Choroid plexus epithelial cell (primary cell): ENCODE results near the gene RPS15.

Experiments
- DNase-seq: peaks from one replicate; pipeline ENCODE4 v3.0.0-alpha.2; 2010; ENCODE audit warnings: low read depth
- H3K4me3 ChIP-seq: 2 replicates; pipeline ENCODE4 v1.5.1; 2011; ENCODE audit warnings: low read depth, mild to moderate bottlenecking, control low read depth, low read length, moderate library complexity
- TF ChIP-seq, protein P1 (sequence below): conservative IDR thresholded peaks from 2 replicates; pipeline ENCODE4 v1.5.1; 2011; ENCODE audit warnings: low read depth, mild to moderate bottlenecking, control low read depth, inconsistent platforms, low read length, moderate library complexity

RPS15 gene

DNA sequence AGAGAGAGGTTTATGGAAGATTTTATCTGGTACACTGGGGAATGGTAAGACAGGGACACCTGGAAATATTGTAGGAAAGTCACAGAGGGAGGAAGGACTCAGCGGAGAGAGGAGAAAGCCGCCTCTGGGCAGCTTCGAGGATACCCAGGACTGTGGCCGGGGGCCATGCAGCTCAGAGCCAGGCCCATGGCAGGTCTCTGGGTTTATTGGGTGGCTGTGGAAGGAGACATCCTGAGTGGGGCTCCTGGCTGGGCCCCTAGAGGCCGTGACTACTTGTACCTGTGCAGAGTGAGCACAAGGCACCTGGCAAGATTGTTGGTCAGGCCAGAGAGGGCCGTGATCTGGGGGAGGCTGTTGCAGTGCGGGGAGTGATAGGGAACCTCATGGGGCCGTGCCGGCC is 27.4 kb upstream of the RPS15 start:
- peak overlapping the region; percentile 81 for H3K4me3 ChIP-seq
- DNase-seq = no peak
- TF ChIP-seq, protein P1, sequence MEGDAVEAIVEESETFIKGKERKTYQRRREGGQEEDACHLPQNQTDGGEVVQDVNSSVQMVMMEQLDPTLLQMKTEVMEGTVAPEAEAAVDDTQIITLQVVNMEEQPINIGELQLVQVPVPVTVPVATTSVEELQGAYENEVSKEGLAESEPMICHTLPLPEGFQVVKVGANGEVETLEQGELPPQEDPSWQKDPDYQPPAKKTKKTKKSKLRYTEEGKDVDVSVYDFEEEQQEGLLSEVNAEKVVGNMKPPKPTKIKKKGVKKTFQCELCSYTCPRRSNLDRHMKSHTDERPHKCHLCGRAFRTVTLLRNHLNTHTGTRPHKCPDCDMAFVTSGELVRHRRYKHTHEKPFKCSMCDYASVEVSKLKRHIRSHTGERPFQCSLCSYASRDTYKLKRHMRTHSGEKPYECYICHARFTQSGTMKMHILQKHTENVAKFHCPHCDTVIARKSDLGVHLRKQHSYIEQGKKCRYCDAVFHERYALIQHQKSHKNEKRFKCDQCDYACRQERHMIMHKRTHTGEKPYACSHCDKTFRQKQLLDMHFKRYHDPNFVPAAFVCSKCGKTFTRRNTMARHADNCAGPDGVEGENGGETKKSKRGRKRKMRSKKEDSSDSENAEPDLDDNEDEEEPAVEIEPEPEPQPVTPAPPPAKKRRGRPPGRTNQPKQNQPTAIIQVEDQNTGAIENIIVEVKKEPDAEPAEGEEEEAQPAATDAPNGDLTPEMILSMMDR = no peak

DNA sequence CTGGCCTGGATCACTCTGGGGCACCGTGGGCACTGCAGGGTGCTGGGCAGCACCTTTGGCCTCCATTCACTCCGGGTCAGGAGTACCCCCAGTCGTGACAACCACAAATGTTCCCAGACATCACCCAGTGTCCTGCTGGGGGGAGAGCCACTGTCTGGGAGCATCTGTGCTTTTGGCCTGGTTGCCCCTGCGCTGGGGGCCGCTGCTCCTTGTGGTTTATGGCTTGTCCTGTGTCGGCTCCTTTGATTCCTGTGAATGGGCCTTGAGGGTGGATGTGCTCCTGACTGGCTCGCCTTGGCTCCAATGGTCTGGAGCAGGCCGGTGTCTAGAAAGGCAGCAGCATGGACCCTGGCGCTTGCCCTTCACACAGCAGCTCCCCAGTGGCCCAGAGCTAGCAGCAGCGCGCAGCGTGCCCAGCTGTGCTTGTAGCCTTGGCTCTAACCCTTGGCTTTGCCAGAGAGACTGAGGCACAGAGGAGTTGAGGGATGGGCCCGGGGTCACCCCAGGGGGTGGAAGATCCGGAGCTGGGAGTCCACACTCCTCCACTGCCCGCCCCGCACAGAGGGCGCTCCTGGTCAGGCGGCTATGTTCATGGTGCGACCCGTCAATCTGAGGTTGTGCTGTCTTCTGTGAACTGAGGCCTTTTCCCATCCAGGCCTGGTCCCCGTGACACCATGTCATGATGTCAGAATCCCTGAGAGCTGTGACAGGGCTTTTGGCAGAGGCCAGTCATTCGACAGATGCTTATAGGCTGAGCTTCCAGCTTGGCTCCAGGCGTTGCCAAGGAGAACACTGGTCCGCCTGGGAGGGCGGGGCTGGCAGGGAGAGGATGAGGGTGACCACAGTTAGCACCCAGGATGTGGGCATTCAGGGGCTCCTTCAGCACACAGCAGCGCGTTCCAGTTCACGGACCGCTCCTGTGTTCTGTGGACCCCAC is 26.7 kb upstream of the RPS15 start:
- TF ChIP-seq, protein P1 = no peak
- DNase-seq = no peak
- H3K4me3 ChIP-seq = peak overlapping the region; percentile 11

DNA sequence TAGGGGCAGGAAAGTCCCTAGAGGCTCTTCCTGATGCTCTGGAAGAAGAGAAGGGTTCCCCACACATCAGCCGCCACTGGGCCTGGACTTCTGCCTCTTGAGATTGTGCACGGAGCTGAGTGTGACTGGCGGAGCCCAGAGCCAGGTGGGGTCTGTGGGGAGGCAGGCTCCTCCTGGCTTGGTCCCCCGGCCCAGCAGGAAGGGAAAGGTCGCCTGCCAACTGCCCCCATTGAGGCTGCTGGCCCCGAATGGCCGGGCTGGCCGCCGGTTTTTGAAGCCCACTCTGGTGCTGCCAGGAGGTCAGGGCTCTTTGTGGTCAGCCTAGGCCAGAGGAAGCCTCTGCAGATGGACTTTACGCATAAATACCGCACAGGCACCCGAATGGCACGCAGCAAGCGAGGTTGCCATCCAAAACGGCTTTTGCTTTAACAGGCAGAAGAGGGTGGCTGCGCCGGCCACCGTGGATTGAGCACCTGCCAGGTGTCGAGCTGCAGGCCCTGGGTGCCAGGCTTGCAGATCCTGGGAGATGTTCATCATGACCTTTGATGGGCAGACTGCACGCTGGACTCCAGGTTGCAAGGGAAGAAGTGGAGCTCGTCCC is 25.8 kb upstream of the RPS15 start:
- H3K4me3 ChIP-seq = no peak overlapping the region
- no peak for DNase-seq
- TF ChIP-seq, protein P1 = no peak

DNA sequence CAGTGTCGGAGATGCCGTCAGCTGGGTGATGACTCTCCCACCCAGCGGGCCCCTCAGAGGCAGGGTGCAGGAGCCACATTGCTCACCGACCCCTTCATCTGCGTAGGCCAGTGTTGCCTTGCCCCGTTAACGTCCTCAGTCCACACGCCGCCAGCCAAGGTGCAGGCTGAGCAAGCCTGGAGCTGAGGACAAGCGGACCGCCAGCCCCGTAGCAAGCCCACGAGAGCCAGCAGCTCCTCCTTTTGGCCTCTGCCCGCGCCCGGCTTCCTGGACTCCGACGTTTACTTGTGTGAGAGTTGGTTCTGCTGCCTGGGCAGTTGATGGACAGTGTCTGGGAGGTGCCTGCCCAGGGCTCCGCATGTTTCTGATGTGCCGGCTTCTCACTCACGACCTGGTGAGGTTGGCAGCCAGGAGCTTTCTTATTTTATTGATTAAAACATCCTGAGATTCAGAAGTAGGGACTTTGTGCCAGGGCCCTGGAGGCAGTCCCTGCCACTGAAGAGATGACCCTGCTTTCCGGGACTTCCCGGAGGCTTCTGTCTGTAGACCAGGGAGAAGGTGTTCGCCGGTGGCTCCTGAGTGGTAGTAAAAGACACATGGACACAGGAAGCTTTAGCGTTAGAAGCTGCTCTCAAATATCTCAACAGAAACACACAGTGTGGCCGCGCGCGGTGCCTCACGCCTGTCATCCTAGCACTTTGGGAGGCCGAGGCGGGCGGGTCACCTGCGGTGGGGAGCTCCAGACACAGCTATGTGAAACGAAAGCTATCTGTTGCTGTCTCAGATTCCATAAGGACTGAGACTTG is 25.0 kb upstream of the RPS15 start:
- no peak overlapping the region for H3K4me3 ChIP-seq
- TF ChIP-seq, protein P1 = no peak
- no peak for DNase-seq

DNA sequence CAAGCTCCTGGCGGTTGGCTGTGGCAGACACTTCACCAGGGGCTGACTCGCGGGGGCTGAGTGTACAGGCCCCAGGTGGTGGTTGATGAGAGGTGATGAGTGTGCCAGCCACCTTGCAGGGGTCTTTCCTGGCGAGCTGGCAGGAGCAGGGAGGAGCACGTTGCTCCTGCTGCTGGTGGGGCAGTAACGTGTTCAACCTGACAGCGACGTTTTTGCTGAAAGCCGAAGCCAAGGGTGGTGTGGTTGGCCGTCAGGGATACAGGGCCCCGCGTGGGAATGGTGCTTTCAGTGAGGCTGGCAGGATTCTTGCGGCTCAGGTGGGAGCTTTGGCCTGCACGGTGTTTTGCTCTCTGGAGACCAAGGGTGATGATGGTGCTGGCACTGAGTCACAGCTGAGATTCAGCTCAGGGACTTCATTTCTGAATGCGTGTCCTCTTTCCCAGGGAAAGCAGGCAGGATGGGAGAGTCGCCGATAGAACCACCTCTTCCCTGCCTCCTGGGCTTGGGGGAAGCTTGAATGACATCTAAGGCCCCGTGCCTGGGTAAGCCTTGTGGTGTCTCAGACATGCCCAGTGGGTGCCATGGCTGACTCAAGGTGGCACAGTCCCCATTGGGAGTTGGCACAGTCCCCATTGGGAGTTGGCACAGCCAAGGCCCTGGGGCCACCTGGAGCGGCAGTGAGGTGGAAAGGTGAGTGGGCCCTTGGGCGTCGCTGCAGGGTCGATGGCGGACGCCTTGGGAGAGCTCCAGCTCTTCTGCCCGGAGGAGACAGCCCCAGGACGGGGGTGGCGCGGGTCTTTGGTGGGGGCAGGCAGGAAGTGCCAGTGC is 22.0 kb upstream of the RPS15 start:
- DNase-seq = peak; percentile 61
- no peak overlapping the region for H3K4me3 ChIP-seq
- TF ChIP-seq, protein P1 = peak; percentile 9

DNA sequence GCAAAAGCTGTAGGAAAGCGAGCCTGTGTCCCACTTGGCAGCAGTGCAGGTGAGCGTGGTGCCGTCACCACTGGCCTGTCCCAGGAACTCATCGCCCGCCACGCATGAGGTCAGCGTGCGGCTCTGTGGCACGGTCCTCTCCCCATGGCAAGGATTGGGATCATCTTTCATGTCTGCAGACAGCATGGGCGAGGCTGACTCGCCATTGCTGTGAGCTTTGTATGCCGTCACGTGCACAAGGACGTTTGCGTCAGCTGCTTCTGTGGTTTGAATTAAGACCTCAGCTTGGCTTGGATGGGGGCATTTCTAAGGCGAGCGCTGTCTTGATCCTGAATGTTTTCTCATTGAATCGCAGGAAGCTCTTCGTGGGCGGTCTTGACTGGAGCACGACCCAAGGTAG is 21.1 kb upstream of the RPS15 start:
- DNase-seq = peak; percentile 88
- no peak overlapping the region for H3K4me3 ChIP-seq
- TF ChIP-seq, protein P1 = no peak
